EL (cell line): ENCODE measurements around the gene AK8.
A peak's percentile ranks its signal among the peaks of the same experiment; 100 is the strongest.

Experiments used
- DNase-seq: peaks from one replicate; pipeline ENCODE4 v3.0.0-alpha.2; 2016

The AK8 gene

DNA sequence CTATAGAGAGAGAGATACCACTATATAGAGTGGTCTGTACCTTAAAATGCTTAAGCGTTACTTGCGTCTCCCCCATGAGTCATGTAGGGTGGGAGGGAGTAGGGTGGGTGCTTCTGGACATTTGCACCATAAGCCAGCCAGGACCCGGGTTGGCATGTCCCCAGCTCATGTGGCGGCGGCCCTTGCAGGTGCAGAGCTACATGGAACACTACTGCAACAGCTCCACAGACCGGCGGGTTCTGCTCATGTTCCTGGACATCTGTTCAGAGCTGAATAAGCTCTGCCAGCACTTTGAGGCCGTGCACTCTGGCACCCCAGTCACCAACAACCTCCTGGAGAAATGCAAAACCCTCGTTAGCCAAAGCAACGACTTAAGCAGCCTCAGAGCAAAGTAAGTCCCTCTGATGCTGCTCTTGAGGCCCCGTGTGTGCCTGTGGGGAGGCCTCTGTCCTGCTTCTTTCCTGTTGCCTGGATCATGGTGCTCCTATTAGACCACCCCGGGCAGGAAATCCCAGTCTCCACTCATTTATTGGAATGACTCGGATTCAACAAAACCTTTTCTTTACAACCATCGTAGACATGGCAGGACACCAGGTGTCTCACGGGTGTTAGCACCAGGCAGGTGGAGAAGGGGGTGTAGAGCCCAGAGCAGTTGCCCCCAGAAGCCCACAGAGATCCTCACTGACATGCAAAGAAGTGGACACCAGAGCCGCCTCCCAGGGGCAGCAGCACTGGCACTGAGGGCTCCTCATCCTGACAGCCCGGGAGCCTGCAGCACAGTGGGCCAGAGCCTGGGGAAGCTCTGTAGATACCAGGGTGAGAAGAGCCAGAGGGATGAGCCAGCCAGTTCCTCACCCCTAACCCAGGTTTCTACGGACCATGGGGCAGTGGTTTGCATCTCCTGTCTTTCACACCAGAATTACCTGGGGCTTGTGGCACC lies 9.4 kb upstream of the AK8 start:
- no peak for DNase-seq

DNA sequence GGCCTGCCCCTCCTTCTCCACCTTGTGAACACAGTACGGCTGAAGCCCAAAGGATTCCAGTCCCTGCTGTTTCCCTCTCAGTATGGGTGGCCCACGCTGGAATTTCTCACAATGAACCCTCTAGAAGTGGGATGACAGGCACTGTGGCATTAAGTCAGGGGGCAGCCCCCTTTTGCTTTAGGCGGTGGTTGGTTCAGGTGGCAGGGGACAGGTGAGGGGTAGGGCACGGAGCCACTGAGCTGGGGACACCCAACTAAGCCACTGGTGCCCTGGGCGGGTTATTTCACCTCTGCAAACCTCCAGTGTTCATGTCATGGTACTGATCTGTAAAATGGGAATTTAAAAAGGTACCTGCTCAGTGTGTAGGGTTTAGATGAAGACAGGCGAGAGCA lies 8.2 kb upstream of the AK8 start:
- DNase-seq = no peak

DNA sequence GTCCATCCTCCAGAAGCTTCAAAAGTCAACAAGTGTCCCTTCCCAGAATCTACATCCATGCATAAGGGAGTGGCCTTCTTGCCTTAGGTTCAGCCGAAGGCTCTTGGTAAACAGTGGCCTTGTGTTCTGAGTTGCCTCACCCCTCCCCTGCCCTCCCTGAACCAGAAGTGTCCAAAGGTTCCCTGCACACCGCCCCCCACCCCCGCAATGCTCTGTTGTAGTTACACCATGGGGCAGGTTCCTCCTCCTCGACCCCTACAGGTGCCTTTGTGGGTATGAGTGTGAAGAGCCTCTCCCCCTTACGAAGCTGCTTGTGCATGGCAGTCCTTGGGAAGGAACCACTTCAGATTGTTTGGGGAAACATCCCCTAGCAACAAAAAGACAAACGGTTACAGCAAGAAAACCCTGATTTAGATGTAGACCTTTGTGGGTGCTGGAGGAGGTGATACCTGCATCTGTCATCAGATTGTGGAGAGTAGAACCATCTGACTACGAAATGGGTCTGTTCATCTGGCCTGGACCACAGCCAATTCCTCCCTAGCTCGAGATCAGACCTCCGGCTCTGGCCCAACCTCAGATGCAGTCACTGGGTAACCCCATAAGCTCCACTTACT lies 7.7 kb upstream of the AK8 start:
- DNase-seq = no peak

DNA sequence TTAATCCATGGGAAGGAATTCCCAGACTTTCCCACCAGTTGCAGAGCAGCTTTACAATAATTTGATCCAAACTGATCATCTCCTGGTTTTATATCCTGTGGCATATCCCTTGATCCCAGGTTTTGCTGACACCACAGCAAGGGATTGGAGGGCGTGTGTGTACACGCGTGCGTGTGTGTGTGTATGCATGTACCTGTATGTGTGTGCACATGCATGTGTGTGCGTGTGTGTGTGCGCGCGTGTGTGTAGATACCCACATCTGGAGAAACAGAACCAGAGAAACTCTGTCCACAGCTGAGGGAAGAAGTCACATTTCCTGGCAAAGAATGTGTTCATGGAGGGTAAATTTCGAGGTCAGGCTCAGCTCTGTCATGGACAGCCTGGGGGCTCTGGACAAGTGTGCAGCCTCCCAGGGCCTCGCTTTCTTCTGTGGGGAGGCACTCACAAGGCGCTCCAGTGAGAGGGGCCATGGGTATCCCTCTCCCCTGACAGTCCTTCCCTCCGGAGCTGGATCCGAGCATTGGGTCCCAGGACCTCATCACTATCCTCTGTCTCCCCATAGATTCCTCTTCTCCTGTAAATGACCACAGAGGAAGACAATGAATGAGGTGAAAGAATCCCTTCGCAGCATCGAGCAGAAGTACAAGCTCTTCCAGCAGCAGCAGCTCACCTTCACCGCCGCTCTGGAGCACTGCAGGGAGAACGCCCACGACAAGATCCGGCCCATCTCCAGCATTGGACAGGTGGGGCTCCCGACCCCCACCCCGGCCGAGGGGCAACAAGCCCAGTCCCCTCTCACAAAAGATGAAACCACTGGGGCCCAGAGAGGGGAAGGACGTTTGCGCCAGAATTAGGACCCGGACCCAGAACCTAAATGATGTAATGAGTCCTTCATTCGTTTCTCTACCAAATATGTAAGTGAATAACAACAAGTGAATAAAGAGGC lies 5.5 kb upstream of the AK8 start:
- no peak for DNase-seq

DNA sequence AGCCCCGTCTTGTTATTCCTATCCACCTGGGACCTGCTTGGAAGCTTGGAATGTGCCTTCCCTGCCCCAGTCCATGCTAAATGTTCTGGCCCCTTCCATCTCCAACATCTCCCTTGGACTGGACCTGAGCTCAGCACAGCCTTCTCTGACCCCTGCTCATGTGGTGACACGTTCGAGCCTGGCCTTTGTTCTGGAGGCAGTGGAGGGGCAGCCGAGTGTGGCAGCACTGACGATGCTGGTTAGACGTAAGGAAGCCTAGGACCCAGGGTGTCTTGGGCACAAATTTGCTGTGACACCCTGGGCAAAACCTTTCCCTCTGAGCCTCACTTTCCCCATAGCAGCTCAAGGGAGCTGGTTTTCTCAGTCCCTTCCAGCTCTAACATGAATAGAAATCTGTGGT lies 4.5 kb upstream of the AK8 start:
- no peak for DNase-seq

DNA sequence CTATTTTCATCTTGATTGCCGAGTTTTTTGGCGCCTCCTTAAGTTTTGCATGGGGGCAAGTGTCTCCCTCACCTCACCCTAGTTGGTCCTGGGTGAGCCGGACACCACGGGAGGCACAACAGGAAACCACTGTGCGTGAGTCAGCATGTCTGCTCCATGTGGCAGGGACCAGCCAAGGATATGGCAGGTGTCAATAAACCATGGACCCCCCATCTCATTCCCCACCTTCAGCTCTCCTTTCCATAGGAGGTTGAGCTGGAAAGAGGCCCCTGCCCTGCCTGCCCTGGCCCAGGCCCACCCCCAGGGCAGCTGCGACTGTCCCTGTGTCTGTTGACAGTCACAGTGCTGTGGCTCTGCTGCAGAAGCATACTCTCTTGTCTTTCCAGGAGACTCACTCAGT lies 3.7 kb upstream of the AK8 start:
- DNase-seq = no peak

DNA sequence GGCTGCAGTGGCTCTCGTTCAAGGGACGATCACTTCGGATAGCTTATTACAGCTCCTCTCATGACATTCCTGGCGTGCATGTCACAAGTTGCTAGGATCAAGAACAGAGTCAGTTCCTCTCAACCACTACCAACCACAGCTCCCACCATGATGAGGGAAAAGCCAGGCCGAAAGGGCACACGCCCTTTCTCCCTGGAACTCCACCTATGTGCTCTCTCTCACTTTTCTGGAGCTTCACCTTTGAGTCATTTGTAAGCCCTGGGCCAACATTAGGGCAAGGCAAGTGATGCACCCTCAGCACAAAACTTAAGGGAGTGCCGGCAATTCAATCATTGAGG lies 2.2 kb upstream of the AK8 start:
- no peak for DNase-seq

DNA sequence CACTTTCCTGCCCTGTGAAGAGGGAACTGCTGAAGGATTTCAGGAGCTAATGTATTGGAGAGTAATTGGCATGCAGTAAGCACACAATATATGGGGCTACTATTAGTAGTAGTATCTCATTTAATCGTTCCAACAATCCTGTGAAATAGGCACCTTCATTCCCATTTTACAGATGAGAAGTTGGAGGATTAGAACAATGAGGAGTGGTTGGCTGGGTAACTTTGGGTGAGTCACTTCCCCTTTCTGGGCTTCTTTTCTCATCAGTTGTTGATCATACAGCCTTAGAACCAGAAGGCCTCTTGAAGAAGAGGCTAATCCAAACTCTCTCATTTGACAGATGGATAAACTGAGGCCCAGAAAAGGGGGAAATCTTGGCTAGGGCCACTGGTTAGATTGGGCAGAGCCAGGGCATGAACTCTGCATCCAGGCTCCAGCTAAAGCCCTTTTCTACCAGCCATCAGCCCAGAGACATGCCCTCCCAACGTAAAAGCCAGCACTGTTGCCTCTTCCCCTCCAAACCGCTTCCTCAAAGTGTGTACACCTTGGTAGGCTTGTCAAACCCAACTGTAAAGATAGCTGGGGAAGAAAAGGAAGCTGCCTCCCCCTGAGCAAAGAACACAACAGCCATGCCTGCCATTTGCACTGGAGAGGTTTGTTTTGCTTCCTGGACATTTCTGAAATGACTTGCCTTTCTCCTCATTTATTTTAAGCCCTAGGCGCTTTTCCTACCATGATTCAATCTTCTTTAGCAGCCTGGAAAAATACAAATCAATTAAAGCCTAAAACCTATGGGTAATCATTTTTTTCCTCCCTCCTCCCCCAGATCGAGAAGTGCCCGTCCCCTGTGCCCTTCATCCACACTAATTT lies 1.6 kb upstream of the AK8 start:
- DNase-seq = no peak

DNA sequence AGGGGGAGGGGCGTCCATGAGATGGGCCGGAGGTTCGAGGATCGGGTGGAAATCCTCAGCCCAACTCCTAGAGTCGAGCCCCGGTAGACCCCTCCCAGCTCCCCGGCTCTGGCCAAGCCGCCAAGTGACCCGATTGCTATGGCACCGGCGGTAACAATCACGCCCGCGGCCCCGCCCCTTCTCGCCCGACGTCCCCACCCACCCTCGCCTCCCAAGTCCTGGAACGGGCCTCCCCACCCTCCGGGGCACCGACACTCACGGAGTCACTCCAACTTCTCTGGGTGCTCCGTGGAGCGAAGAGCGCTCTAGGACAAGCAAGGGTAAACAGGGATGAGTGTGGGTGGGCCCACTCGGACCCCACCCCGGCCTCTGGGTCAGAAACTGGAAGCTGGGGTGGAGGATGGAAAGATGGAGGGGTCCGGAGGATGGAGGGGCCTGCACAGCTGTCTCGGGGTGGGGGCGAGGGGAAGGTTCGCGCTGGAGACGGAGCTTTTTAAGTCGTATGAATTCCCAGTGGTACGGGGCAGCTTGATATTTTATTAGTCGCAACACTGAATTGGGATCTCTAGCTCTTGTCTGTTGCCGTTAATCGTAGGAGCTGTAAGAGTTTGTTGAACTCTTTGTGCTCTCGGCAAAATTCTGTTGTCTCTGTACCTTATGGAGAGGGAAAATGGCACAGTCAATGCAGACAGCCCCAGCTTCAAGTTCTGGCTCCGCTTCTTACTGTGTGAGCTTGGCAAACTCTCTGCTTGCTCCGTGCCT lies 792 bp upstream of the AK8 start, which contains the start of gene SPACA9:
Gene SPACA9 (plus strand): TSS at position 204 of the 762 bp plus-strand sequence. CDS start 5,050 bp downstream, outside the sequence.
- peak; percentile 62 for DNase-seq

DNA sequence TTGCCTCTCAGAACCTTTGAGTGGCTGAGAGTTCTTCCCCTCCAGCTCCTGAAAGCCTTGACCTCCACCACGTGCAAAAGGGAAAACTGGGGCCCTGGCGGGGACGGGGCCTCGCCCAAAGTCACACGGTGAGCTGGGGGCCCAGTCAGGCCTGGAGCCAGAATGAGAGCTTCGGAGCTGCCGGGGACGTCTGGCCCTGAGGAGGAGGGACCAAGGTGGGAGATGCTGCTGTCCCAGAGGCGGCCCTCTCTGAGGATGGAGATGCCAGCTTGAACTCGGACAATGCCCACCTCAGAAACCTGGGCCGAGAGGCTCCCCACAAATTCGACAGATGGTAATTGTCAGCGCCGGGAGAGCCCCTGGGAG lies 643 bp downstream of the AK8 start:
- no peak for DNase-seq

DNA sequence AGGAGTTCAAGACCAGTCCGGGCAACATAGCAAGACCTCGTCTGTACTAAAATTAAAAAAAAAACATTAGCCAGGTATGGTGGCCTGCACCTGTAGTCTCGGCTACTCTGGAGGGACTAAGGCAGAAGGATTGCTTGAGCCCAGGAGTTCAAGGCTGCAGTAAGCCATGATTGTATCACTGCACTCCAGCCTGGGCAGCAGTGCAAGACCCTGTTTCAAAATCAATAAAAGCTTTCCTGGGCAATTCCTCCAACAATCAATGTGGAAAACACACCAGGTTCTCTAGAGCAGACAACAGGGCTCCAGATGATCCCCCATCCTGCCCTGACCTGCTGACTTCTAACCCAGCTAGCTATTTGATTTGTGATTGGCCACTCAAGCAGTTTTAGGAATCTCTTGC lies 1.2 kb downstream of the AK8 start:
- DNase-seq = no peak

DNA sequence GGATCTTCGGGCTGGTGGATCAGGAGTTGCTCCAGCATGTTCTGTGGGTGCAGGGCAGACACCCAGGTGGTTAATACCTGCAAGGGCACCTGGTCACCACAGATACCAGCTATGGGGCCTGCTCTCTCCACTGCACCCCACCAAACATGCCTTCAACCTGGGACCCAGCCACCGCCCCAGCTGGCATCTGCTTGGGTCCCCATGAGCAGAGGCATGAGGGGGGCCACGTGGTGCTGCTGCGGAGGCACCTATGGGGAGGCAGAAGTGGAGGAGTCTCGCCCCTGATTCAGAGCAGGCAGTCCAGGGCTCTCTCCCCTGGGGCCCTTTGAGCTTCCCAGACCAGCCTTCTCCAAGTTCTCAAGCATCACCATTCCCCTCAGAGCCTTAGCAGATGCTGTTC lies 2.9 kb downstream of the AK8 start:
- DNase-seq = no peak

DNA sequence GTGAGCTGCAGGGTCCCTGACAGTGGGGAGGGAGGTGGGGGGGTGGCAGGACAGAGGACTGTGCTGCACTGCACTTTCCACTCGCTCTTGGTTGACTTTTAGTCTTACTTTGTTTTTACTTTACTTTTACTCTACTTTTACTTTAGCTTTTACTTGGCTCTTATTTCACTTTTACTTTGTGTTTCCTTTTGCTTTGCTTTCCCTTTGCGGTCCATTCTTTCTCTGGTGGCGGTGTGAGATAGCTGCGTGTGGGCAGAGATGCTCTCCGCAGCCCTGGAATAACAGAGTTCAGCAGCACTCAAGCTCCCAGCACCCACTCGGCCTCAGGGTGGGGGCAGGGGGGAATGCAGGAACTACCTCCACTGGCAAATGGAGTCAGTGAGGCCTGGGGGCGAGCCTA lies 4.7 kb downstream of the AK8 start:
- DNase-seq = no peak

DNA sequence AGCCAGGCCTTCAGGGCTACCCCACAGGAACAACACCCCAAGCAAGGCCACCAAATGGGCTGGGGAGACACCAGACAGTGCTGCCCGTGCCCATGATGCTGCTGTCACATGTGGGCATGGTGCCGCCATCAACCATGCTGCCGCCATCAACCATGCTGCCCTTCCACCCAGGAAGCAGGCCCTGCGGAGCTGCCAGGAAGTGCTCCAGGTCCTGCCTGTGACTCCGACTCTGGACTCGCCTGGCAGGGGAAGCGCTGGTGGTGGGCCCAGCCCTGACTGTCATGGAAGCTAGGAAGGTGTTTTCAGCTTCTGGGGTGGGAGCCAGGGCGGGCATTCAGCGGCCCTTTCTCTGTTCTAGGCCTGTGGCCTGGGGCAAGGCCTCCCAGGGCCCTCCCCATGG lies 8.8 kb downstream of the AK8 start:
- DNase-seq = no peak

DNA sequence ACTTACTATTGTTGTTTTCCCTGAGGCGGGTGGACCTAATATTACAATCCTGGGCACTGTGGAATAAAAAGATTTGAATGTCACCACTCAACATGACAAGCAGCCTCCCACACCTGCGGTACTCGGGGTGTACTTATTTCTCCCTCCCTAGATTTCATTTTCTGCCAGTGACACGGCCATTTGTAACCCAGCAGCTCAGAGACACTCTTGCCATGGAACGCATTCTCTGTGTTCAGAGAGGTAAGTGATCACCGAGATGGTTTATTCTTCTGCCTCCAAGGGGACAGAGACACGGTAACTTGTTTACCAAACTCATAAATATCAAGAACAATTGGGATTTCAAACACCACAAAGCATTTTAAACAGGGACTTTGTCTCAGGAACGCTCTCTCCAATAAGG lies 11.2 kb downstream of the AK8 start:
- no peak for DNase-seq

DNA sequence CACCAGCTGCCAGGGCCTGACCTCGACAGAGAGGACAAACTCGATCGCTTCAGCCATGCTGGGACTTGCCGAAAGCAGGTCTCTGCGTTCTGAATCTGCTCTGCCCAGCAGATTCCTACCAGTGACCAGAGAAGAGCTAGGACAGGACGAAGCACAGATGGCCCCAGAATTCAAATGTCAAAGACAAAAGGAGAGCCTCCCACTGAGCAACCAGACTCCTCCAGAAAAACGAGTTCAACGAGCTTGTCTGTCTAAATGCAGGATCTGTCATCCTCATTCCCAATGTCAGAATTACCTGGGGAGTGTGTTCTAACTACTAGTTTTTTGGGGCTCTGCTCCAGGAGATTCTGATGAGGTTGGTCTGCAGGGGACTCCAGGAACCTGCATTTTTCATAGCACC lies 13.4 kb downstream of the AK8 start:
- no peak for DNase-seq

DNA sequence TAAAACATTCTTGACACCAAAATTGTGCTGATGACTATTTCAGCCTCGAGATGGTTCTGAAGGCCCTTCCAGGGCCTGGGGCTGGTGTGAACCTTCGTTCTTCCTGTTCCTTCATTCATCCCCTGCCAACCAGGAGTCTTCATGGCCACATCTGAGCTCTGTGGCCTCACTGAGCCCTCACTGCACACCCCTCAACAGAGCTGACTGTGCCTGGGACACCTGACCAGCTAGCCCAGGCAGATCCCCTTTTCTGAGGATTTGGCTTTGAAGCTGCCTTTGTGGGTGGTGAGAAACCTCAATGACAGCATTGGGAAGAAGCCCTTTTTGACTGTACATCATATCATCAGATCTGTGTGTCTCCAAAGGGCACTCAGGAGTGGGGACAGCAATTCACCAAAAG lies 13.8 kb downstream of the AK8 start:
- DNase-seq = no peak

DNA sequence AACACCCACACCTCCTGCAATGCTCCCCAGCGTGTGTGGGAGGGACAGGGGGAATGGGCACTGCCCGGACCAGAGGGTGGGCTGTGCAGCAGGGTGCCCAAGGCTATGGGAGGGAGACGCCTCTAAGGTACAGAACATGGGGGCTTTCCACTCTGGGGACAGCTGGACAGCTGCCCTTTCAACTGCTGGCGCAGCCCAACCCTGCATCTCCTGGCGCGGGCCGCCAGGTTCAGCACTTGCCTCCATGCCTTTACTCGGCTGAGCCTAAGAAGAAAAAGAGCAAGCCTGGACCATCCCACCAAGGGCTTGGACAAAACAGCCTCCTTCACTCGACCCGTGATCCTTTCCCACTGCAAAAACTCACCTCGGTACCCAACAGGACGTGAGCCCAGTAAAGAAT lies 15.0 kb downstream of the AK8 start:
- no peak for DNase-seq

DNA sequence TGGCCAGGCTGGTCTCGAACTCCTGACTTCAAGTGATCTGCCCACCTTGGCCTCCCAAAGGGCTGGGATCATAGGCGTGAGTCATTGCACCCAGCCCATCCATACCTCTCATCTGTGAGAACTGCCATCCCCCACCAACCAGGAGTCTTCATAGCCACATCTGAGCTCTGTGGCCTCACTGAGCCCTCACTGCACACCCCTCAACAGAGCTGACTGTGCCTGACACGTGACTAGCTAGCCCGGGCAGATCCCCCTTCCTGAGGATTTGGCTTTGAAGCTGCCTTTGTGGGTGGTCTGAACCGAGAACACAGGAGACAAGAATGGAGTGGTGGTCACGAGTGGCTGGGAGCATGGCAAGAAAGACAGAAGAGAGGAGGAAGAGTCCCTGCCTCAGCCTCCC lies 15.6 kb downstream of the AK8 start:
- no peak for DNase-seq

DNA sequence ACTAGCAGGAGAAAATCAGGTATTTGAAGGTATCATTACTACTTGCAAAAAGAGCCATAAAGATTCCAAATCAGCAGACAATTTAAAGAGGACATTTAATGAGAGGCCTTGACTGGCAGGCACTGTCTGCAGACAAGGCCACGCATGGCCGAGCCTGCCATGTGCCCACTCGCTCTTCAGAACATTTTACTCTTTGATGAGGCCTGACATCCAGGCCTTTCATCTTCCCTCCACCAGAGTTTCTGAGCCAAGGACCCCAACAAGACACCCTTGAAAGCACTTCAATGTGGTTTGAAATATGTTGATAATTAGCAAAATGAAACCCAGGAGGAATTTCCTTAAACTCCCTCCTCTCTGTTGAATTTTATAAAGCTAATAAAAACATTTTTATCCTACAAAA lies 16.4 kb downstream of the AK8 start:
- DNase-seq = no peak

DNA sequence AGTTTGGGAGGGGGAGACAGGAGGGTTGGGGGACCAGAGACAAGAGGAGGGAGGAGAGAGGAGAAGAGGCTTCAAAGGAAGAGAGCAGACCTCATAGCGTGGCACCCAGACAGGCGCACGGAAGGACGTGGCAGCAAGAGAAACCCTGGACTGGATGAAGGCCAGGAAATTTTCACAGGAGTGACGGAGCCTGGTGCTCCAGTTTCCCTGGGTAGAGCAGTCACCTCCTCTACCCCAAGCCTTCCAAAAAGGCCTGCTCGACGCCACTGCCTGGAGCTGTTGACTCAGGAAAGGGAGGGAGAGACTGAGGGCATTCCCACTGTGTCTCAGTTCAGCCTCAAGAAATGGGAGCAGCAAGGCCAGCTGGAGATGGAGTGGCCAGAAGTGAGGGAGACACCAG lies 19.3 kb downstream of the AK8 start:
- DNase-seq = no peak
